HG02852 (cell line): ENCODE measurements around the gene KIAA1217.
"Not testable (repeated sequence)": the region's sequence is repeated elsewhere in the genome, so short reads cannot be mapped to it uniquely, and the experiment has no call there.

Experiments
- ATAC-seq: cut with Tn5 transposase; IDR thresholded peaks from one replicate; pipeline ENCODE4 v1.9.1; 2021; ENCODE audit warnings: mild to moderate bottlenecking, moderate library complexity; ENCODE audit not compliant: unreplicated experiment

KIAA1217 gene

GRCh38 chr10:24462889-24463552 lies 254.1 kb downstream of the KIAA1217 start:
- no peak for ATAC-seq

- peak; percentile 48 for ATAC-seq
Measured at GRCh38 chr10:24463611-24464426, 254.9 kb downstream of the KIAA1217 start.

GRCh38 chr10:24465124-24465874 lies 256.4 kb downstream of the KIAA1217 start:
- no peak for ATAC-seq

GRCh38 chr10:24465891-24466818 lies 257.2 kb downstream of the KIAA1217 start:
- ATAC-seq: peak; percentile 58

- no peak for ATAC-seq
Measured at GRCh38 chr10:24467136-24467535, 258.2 kb downstream of the KIAA1217 start.

- ATAC-seq: no peak
Measured at GRCh38 chr10:24467605-24468004, 258.7 kb downstream of the KIAA1217 start.

- ATAC-seq: no peak
Measured at GRCh38 chr10:24468281-24468751, 259.4 kb downstream of the KIAA1217 start.

GRCh38 chr10:24469993-24470392 lies 261.1 kb downstream of the KIAA1217 start:
- no peak for ATAC-seq

- ATAC-seq: no peak
Measured at GRCh38 chr10:24475598-24475997, 266.7 kb downstream of the KIAA1217 start.

- no peak for ATAC-seq
Measured at GRCh38 chr10:24476913-24477701, 268.2 kb downstream of the KIAA1217 start.

- ATAC-seq: no peak
Measured at GRCh38 chr10:24477915-24478314, 269.0 kb downstream of the KIAA1217 start.

GRCh38 chr10:24479806-24480205 lies 270.9 kb downstream of the KIAA1217 start:
- no peak for ATAC-seq

GRCh38 chr10:24480447-24480846 lies 271.5 kb downstream of the KIAA1217 start:
- ATAC-seq: no peak

GRCh38 chr10:24481241-24481640 lies 272.3 kb downstream of the KIAA1217 start:
- ATAC-seq: no peak

GRCh38 chr10:24482713-24483112 lies 273.8 kb downstream of the KIAA1217 start:
- not testable (repeated sequence) for ATAC-seq

- peak; percentile 71 for ATAC-seq
Measured at GRCh38 chr10:24483701-24484100, 274.8 kb downstream of the KIAA1217 start.

GRCh38 chr10:24484771-24485170 lies 275.8 kb downstream of the KIAA1217 start:
- no peak for ATAC-seq

GRCh38 chr10:24485304-24485703 lies 276.4 kb downstream of the KIAA1217 start:
- ATAC-seq: no peak

- ATAC-seq: no peak
Measured at GRCh38 chr10:24488631-24489030, 279.7 kb downstream of the KIAA1217 start.

GRCh38 chr10:24493165-24493564 lies 284.2 kb downstream of the KIAA1217 start:
- no peak for ATAC-seq
